Pancreas (tissue), 10 donors: ENCODE results near the gene EML1. TPM values are rescaled to one million over a fixed set of nuclear protein-coding genes. Genes with fewer than 3 reads are reported as not detected.

Experiments
- ATAC-seq, 4 donors: fragments of 200-7000 bp; cut with Tn5 transposase; one replicate each; pipeline versions ENCODE4 v1.8.0 to v1.9.1; 2020; ENCODE audit warnings: mild to moderate bottlenecking in 4 of 4, moderate library complexity in 4 of 4
- DNase-seq, 6 donors: peaks; one replicate each; pipeline ENCODE4 v3.0.0-alpha.2; 2020
- FAIRE-seq: peaks from 2 replicates; lab custom pipeline; 2012; peaks lifted over from hg19 to GRCh38; lab: Jason Lieb, UNC
- H3K27ac ChIP-seq, 4 donors: fragments of 200-600 bp; sonication (generic); 1 replicate in 3 of 4; 2 replicates in 1 of 4; pipeline versions ENCODE4 v1.5.0 to v1.8.0; 2020
- H3K27me3 ChIP-seq, 4 donors: fragments of 200-600 bp; one replicate each; pipeline ENCODE4 v1.8.0; 2021
- H3K36me3 ChIP-seq, 3 donors: fragments of 200-600 bp; sonication (generic) in 1 of 3; one replicate each; pipeline versions ENCODE4 v1.5.0 to v1.8.0; 2020 to 2021
- H3K4me1 ChIP-seq, 3 donors: fragments of 200-600 bp; one replicate each; pipeline ENCODE4 v1.8.0; 2021
- H3K4me3 ChIP-seq, 4 donors: fragments of 200-600 bp; sonication (generic) in 2 of 4; one replicate each; pipeline versions ENCODE4 v1.5.0 to v1.8.0; 2020 to 2021
- H3K9me3 ChIP-seq, 4 donors: fragments of 200-600 bp; one replicate each; pipeline ENCODE4 v1.8.0; 2021
- CTCF ChIP-seq, 4 donors: fragments of 200-600 bp; sonication (generic) in 3 of 4; IDR thresholded peaks; one replicate each; pipeline versions ENCODE4 v1.5.0 to v1.8.0; 2021; ENCODE audit warnings: antibody characterized with exemption in 4 of 4
- whole genome bisulfite sequencing, 2 donors: extraction: QIAGEN DNeasy Blood & Tissue Kit; methylation state at CpG; one replicate each; pipeline ENCODE4 v1.1.7; 2013; 5-methylcytosine and 5-hydroxymethylcytosine counted together
- intact Hi-C, 3 donors: fragments of 100-400 bp; cut with DNase I; formaldehyde crosslinking; loops; one replicate each; pipeline versions ENCODE4 v1.11.1 to v1.14.2; 2022
- polyA plus RNA-seq, 2 donors: library from polyadenylated mRNA; stranded (reverse); fragments of 200-250 nt; gene quantifications; one replicate each; pipeline ENCODE4 v1.2.3, GENCODE V29; 2013
- total RNA-seq, 6 donors: library from RNA; stranded (reverse); fragmentation: NEBNext Ultra II Directional in 4 of 6; extraction: Animal tissue kit (Norgen Biotek cat#: 25700) in 4 of 6; gene quantifications; one replicate each; pipeline versions ENCODE4 v1.2.1 to v1.2.4, GENCODE V29; 2021 to 2023
- donor health status: healthy with polysubstance abuse.
- donor health status: DM: no; HTN: no; CAD: no; lungs with moderate emphysema.
- donor health status: DM: no; HTN: no; CAD: no.
- donor health status: control.
- donor health status: control.
- donor health status: Bipolar disorder and iron deficiency.
- donor health status: DM: yes; HTN: yes; CAD: no.
- donor health status: DM: no; HTN: no; CAD: no.
- donor health status: DM: no; HTN: no; CAD: no.
- donor health status: DM: yes; HTN: yes; CAD: no.

The EML1 gene
- total and polyA plus RNA-seq, 8 donors: 3.8 to 13.4 (median 9.7) TPM

- Histone ChIP-seq H3K27ac (no peak overlapping the region), H3K4me1 (peaks cover 0 to 7% (median 0%) of the 10 kb centered on the region in 3 donors), H3K36me3 (no peaks in the 10 kb centered on the region), H3K9me3 (no peaks in the 10 kb centered on the region), H3K4me3 (no peak overlapping the region), H3K27me3 (no peaks in the 10 kb centered on the region)
- peak in 3 of 6 donors; percentile 33 to 68 (median 44) for DNase-seq
- intact Hi-C loops: no loop called here
- FAIRE-seq: no peak
- WGBS, 2 donors: 32 to 44% methylated on average over 23 of the region's 23 CpGs
- peak in 1 of 4 donors; percentile 4 for ATAC-seq
- TF ChIP-seq CTCF (IDR thresholded peaks at IDR 0.05): no peak
Observed at GRCh38 chr14:99749763-99750715, 43.2 kb upstream of the EML1 start.

GRCh38 chr14:99750746-99751450 is 42.3 kb upstream of the EML1 start:
- FAIRE-seq (no peak), DNase-seq (peak in 1 of 6 donors; percentile 27), ATAC-seq (no peak)
- WGBS, 2 donors: 68 to 71% methylated on average over 11 of the region's 11 CpGs
- intact Hi-C loops: no loop called here
- H3K36me3 ChIP-seq: no peaks in the 10 kb centered on the region
- H3K27me3 ChIP-seq: no peaks in the 10 kb centered on the region
- H3K27ac ChIP-seq: no peak overlapping the region
- no peak overlapping the region for H3K4me3 ChIP-seq
- TF ChIP-seq CTCF (IDR thresholded peaks at IDR 0.05): no peak
- peaks cover 0 to 9% (median 0%) of the 10 kb centered on the region in 3 donors for H3K4me1 ChIP-seq
- H3K9me3 ChIP-seq: no peaks in the 10 kb centered on the region

- peaks cover 0 to 8% (median 0%) of the 10 kb centered on the region in 3 donors for H3K4me1 ChIP-seq
- DNase-seq (peak in 1 of 6 donors; percentile 20), FAIRE-seq (no peak), ATAC-seq (no peak)
- no peak for TF ChIP-seq CTCF (IDR thresholded peaks at IDR 0.05)
- WGBS, 2 donors: 53 to 64% methylated on average over 25 of the region's 25 CpGs
- peak overlapping the region in 1 of 4 donors; percentile 60 for H3K27ac ChIP-seq
- intact Hi-C loops: no loop called here
- no peaks in the 10 kb centered on the region for H3K36me3 ChIP-seq
- H3K9me3 ChIP-seq: no peaks in the 10 kb centered on the region
- H3K4me3 ChIP-seq: no peak overlapping the region
- no peaks in the 10 kb centered on the region for H3K27me3 ChIP-seq
Observed at GRCh38 chr14:99751539-99752485, 41.4 kb upstream of the EML1 start.

GRCh38 chr14:99752486-99753121 is 40.6 kb upstream of the EML1 start:
- H3K36me3 ChIP-seq: no peaks in the 10 kb centered on the region
- no peak for TF ChIP-seq CTCF (IDR thresholded peaks at IDR 0.05)
- no peaks in the 10 kb centered on the region for H3K27me3 ChIP-seq
- FAIRE-seq (no peak), ATAC-seq (peak in 1 of 4 donors; percentile 34), DNase-seq (peak in 1 of 6 donors; percentile 43)
- no peak overlapping the region for H3K4me3 ChIP-seq
- peak overlapping the region in 1 of 4 donors; percentile 60 for H3K27ac ChIP-seq
- peaks cover 0 to 8% (median 0%) of the 10 kb centered on the region in 3 donors for H3K4me1 ChIP-seq
- no peaks in the 10 kb centered on the region for H3K9me3 ChIP-seq
- WGBS, 2 donors: 37 to 54% methylated on average over 9 of the region's 9 CpGs
- intact Hi-C loops: no loop called here
